ENCODE data around the gene PROM1.
A peak's percentile ranks its signal among the peaks of the same experiment; 100 is the strongest.

The PROM1 gene

DNA sequence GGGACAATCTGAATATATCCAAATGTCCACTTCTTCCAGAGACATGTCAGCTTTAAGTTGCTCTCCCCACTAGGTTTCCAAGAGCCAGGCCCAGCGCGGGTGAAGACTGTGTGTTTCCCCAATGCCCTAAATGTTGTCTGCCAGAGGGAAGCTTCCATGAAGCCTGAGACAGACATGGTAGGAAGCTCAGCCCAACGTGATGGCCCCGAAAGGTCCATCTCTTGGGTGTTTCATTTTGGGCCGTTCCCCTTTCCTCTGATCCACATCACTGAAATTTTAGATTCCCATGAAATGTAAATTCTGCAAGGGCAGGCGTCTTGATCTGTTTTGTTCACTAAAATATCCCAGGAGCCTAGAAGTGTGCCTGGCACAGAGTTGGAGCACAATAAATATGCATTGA, 25.4 kb upstream of the PROM1 start:
- DNase-seq, result no peak

DNA sequence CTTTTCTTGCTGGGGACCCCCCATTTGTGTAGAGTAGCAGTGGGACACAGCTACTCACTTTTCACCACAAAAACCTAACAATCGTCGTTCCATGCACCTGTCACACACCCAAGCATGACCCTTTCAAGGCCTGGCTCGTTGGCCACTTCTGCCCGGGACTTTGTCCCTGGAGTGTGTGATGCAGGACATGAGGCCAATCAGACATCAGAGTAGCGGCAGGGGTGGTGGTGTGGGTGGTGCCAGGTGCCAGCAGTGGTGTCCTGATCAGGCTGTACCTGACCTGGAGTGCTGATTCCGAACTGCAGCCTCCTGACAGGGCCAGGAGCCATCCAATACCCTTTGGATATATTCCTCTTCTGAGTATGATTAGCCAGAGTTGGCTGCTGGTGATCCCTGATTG, 23.1 kb upstream of the PROM1 start:
- no peak for DNase-seq

DNA sequence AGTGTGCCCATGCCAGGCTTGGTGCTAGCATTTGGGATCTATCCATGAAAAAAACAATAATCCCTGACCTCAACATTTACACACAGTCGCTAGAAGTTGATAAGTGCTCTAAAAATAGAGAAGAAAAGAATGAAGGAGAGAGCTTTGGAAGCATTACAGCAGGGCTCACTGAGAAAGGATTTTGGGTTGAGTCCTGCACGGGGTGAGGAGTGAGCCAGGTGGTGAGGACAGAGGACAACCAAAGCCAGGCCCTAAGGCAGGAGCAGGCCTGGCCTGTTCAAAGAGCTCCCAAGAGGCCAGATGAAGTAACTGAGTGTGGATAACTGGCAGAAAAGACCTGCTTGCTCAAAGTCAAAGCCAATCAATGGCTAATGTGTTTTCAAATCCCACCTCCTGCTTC, 20.7 kb upstream of the PROM1 start:
- no peak for DNase-seq

GRCh38 chr4:16102356-16102755, 18.5 kb upstream of the PROM1 start:
- no peak for DNase-seq

- no peak for DNase-seq
These were observed 17.0 kb upstream of the PROM1 start for GRCh38 chr4:16100833-16101232.

- DNase-seq, result no peak
These were observed 9.0 kb upstream of the PROM1 start for GRCh38 chr4:16092682-16093319.

- DNase-seq, result no peak
These were observed 6.4 kb upstream of the PROM1 start for GRCh38 chr4:16090096-16090705.

GRCh38 chr4:16089156-16089555, 5.3 kb upstream of the PROM1 start:
- no peak for DNase-seq

DNA sequence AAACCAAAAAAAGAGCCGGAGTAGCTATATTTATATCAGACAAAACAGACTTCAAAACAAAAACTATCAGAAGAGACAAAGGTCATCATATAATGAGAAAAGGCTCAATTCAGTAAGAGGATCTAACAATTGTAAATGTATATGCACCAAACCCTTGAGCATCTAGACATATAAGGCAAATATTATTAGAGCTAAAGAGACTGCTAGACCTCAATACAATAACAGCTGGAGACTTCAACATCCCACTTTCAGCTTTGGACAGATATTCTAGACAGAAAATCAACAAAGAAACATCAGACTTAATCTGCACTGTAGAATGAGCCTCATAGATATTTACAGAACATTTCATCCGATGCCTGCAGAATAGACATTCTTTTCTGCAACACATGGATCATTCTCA, 4.8 kb upstream of the PROM1 start:
- DNase-seq, result no peak

GRCh38 chr4:16085822-16086221, 2.0 kb upstream of the PROM1 start:
- DNase-seq, result no peak

- peak; percentile 22 for DNase-seq
These were observed 1.2 kb downstream of the PROM1 start for GRCh38 chr4:16082426-16083240.

- DNase-seq, result no peak
These were observed 1.8 kb downstream of the PROM1 start for GRCh38 chr4:16082041-16082425.

- no peak for DNase-seq
These were observed 4.8 kb downstream of the PROM1 start for GRCh38 chr4:16079046-16079445.

- DNase-seq, result no peak
These were observed 5.5 kb downstream of the PROM1 start for GRCh38 chr4:16078195-16078760.

DNA sequence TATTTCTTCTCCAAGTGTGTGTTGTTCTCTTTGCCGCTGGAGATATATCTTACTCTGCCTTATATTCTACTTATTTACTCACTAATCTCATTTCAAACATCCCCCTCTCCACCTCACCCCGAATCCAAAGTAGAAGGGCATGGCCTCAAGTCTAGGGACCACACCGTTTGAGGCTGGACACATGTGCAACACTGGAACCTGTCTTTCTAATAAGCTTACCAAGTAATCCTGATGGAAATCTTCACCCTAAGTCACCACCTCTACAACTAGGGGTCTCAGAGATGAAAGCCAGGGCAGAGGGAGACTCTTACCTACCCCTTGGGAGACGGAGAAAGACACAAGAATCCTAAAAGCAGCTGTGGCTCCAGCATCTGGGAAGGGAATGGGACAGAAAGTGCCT, 6.0 kb downstream of the PROM1 start:
- no peak for DNase-seq

DNA sequence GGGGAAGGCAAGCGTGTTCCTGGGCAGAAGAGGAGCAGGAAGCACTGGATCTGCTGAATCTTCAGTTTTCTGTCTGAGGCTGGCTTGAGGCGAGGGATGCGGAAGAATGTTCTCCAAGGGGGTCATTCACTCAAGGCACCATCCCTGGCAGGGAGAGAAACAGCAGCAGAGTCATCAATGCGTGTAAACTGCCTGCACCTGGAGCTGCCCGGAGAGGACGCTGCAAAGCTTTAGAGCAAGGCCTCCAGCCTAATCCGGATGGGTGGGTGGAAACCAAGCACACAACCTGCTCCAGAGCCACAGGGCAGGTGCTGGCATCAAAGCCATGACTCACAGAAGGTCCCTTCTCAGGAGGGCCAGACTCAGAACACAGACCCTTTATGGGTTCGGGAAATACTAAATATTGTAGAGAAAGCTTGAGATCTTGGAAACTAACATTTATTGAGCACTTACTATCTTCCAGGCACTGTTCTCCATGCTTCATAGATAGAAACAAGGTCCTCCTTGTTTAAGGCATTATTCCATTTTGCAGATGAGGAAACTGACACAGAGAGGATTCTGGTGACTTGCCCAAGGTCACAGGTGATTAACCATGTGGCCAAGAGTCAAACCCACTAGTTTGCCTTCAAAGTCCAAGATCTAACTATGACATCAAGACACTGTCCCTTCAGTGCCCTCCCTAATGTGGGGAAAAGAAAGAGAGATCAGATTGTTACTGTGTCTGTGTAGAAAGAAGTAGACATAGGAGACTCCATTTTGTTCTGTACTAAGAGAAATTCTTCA, 7.7 kb downstream of the PROM1 start:
- DNase-seq, result no peak

GRCh38 chr4:16075061-16075460, 8.8 kb downstream of the PROM1 start:
- no peak for DNase-seq

- DNase-seq, result no peak
These were observed 11.7 kb downstream of the PROM1 start for GRCh38 chr4:16072168-16072567.

DNA sequence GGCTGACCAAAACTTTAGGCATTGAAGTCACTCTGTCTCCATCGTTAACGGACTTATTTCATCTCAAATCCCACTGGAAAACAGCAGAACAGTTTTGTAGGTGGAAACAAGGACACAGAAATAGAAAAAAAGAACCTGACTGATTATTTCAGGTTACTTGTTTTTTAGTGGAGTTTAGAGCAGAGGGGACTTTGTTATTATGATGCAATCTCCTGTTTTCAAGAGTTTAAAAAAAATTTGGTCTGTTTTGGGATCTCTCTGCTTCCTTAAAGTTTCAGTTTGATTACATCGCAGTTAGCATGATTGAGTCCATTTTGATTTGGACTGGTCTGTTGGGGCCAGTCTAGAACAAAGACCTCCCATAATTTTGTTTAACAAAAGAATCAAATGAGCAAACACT, 13.6 kb downstream of the PROM1 start:
- DNase-seq, result no peak

DNA sequence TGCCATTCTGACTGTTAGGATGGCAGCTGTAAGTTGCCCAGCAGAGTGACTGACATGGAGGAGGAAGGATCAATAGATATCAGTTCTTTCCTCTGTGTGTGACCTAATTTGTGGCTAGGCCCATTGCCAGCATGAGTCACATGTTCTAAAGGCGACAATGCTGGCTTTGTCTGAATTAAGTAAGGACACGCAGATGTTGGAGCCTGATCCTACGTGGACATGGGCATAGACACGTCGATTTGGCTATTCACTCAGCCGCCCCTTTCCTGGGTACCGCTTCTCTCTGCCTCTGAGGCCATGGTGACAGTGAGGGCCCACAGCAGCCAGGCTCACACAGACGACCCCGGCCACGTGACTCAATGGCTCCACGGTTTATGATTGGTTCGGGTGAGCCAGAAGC, 16.3 kb downstream of the PROM1 start:
- DNase-seq, result no peak

- no peak for DNase-seq
These were observed 17.2 kb downstream of the PROM1 start for GRCh38 chr4:16066586-16067128.

- no peak for DNase-seq
These were observed 18.8 kb downstream of the PROM1 start for GRCh38 chr4:16065066-16065465.

DNA sequence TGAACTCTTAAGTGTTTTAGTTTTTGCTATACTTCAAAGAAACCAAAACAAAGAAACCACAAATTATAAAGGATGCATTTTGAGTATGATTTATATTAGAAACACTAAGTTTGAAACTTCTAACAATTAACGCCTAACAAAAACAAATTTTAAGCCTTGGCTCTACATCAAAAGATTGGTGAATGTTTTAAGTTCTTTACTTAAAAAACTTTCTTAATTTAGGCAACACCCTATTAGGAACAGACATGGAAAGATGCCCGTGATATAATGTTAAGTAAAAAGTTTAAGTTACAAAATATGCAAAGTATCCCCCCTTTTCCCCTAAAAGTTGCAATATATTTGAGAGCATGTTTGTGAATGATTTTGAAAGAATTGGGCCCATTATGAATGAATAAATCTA, 21.2 kb downstream of the PROM1 start:
- DNase-seq, result no peak

Measured in activated naive CD4-positive, alpha-beta T cell treated with anti-CD3 and anti-CD28 coated beads, Interleukin-2, amount 50 U/mL, for 16 hours (primary cell).